PFSK-1 (cell line): ENCODE data around the gene MAPK8IP3.

Experiments
- FOXP2 ChIP-seq: optimal IDR thresholded peaks from 2 replicates; pipeline ENCODE3; 2011; ENCODE audit warnings: borderline replicate concordance, control low read depth, inconsistent platforms; ENCODE audit not compliant: insufficient read depth; ENCODE audit errors: extremely low read length, extremely low read depth
- POLR2AphosphoS5 ChIP-seq: IDR thresholded peaks from 2 replicates; pipeline ENCODE4 v1.6.1; 2012; ENCODE audit warnings: low read depth, mild to moderate bottlenecking, control low read depth, low read length, moderate library complexity
- SIN3A ChIP-seq: IDR thresholded peaks from 2 replicates; pipeline ENCODE4 v1.6.1; 2012; ENCODE audit warnings: mild to moderate bottlenecking, low read length, moderate library complexity, borderline replicate concordance; ENCODE audit not compliant: insufficient read depth
- TAF1 ChIP-seq: IDR thresholded peaks from 2 replicates; pipeline ENCODE4 v1.6.1; 2012; ENCODE audit warnings: low read length, control low read depth, borderline replicate concordance; ENCODE audit not compliant: insufficient read depth
- TF ChIP-seq, protein P1 (sequence below), 2 experiments: IDR thresholded peaks; 2 replicates each; pipeline versions ENCODE4 v1.6.1 to v1.8.0; 2011 to 2012; ENCODE audit warnings: low read depth in 2 of 2, low read length in 2 of 2, control low read depth in 1 of 2, inconsistent platforms in 1 of 2, mild to moderate bottlenecking in 1 of 2, moderate library complexity in 1 of 2; ENCODE audit not compliant: insufficient read depth in 1 of 2

MAPK8IP3 gene

DNA sequence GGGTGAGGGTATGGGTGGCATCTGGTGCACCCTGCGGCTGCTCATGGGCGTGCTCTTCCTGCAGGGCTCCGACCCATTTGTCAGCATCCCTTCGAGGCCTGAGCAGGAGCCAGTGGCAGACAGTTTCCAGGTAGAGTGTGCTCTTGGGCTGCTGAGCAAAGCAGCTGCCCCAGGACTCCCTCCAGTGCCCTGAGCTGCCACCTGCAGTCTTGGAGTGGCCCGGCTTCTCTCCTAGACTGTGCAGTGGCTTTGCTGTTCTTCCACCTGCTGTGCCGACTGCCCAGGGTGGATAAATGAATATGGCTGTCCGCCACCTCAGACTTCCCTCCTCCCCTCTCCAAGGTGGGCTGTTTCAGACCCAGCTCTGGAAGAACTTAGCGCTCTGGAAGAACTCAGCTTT lies 38.7 kb upstream of the MAPK8IP3 start:
- no peak for TF ChIP-seq FOXP2
- no peak for TF ChIP-seq POLR2AphosphoS5
- no peak for TF ChIP-seq TAF1
- TF ChIP-seq, protein P1, sequence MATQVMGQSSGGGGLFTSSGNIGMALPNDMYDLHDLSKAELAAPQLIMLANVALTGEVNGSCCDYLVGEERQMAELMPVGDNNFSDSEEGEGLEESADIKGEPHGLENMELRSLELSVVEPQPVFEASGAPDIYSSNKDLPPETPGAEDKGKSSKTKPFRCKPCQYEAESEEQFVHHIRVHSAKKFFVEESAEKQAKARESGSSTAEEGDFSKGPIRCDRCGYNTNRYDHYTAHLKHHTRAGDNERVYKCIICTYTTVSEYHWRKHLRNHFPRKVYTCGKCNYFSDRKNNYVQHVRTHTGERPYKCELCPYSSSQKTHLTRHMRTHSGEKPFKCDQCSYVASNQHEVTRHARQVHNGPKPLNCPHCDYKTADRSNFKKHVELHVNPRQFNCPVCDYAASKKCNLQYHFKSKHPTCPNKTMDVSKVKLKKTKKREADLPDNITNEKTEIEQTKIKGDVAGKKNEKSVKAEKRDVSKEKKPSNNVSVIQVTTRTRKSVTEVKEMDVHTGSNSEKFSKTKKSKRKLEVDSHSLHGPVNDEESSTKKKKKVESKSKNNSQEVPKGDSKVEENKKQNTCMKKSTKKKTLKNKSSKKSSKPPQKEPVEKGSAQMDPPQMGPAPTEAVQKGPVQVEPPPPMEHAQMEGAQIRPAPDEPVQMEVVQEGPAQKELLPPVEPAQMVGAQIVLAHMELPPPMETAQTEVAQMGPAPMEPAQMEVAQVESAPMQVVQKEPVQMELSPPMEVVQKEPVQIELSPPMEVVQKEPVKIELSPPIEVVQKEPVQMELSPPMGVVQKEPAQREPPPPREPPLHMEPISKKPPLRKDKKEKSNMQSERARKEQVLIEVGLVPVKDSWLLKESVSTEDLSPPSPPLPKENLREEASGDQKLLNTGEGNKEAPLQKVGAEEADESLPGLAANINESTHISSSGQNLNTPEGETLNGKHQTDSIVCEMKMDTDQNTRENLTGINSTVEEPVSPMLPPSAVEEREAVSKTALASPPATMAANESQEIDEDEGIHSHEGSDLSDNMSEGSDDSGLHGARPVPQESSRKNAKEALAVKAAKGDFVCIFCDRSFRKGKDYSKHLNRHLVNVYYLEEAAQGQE (IDR thresholded peaks at IDR 0.05; ENCODE audit: insufficient read depth in 1 of 2, low read depth in 2 of 2, low read length in 2 of 2) = no peak
- TF ChIP-seq SIN3A = no peak

DNA sequence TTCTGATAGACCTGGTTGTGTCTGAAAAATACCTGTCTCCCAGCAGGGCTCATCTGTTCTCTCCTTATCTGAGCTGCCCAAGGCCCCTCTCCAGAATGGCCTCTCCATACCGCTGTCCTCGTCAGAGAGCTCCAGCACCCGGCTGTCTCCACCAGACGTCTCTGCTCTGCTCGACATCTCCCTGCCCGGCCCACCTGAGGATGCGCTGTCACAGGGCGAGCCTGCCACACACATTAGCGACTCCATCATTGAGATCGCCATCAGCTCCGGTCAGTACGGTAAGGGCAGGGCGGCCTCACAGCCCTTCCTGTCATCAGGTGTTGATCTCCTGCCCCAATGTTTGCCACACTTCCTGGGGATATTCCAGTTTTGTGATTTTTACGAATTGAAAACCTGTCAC lies 38.1 kb upstream of the MAPK8IP3 start:
- TF ChIP-seq TAF1 (no peak), FOXP2 (no peak), POLR2AphosphoS5 (no peak), SIN3A (no peak)
- TF ChIP-seq, protein P1 (IDR thresholded peaks at IDR 0.05; ENCODE audit: insufficient read depth in 1 of 2, low read depth in 2 of 2, low read length in 2 of 2) = no peak

DNA sequence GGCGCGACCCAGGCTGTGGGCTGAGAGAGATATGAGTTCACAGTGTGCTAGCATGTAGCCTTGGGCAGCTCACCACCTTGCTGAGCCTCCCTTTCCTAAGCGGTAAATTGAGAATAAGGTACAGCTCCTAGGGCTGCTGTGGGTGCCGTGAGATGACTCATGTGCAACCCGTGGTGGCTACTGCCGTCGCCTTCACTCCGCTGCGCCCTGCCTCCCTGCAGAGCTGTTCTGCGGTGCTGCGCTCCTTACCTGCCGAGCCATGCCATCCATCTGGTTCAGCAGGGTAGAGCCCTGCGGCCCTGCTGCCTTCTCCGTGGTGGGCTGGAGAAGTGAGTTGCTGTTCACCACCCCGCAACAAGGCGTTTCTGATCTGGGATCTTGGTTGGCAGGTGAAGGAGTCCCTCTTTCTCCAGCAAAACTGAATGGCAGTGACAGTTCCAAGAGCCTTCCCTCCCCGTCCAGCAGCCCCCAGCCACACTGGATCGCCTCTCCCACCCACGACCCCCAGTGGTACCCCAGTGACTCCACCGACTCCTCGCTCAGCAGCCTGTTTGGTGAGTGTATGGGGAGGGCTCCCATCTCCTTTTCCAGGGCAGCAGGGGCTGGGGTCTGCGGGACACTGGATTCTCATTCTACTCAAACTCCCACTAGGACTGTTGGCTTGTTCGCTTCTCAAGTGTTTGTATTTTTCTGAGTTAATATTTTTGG lies 37.2 kb upstream of the MAPK8IP3 start:
- TF ChIP-seq SIN3A (no peak), TAF1 (no peak), FOXP2 (no peak), POLR2AphosphoS5 (no peak)
- TF ChIP-seq, protein P1 (IDR thresholded peaks at IDR 0.05; ENCODE audit: insufficient read depth in 1 of 2, low read depth in 2 of 2, low read length in 2 of 2) = no peak

DNA sequence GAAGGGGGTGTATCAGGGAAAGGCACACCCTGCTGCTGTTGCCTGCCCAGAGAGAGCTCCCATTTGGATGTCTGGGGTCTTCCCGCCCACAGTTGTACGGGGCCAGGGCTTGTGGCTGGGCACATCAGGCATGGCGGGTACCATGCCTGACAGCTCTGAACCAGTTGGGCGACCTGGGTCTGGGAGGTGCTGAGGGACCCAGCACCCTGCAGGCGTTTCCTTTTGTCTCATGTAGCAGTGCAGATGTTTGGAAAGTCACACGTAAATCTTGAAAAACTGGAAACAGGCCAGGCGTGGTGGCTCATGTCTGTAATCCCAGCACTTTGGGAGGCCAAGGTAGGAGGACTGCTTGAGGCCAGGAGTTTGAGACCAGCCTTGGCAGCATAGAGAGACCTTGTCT lies 36.3 kb upstream of the MAPK8IP3 start:
- TF ChIP-seq, protein P1 (IDR thresholded peaks at IDR 0.05; ENCODE audit: insufficient read depth in 1 of 2, low read depth in 2 of 2, low read length in 2 of 2) = no peak
- TF ChIP-seq FOXP2 = no peak
- no peak for TF ChIP-seq SIN3A
- TF ChIP-seq TAF1 = no peak
- no peak for TF ChIP-seq POLR2AphosphoS5
